Transverse colon (tissue), 3 donors: ENCODE data around the gene CLK3.

Experiments used
- CTCF ChIP-seq, 5 experiments: fragments of 200-600 bp in 3 of 5; fragments of 450-650 bp in 2 of 5; sonication (generic) in 3 of 5; IDR thresholded peaks; 1 replicate in 2 of 5; 2 replicates in 3 of 5; pipeline ENCODE4 v1.5.1; 2016 to 2017; ENCODE audit warnings: antibody characterized with exemption in 5 of 5, inconsistent platforms in 3 of 5, mild to moderate bottlenecking in 2 of 5, moderate library complexity in 1 of 5
- POLR2A ChIP-seq: fragments of 450-650 bp; IDR thresholded peaks from one replicate; pipeline ENCODE4 v1.6.1; 2016; ENCODE audit warnings: antibody characterized with exemption, mild to moderate bottlenecking, moderate library complexity

- TF ChIP-seq POLR2A (no peak), CTCF (IDR thresholded peaks at IDR 0.05) (no peak)
Measured at GRCh38 chr15:74655424-74655823, 39.8 kb downstream of the CLK3 start.
